GM19043 (cell line): ENCODE results near the gene CCDC167.
"Not testable (repeated sequence)": the region's sequence is repeated elsewhere in the genome, so short reads cannot be mapped to it uniquely, and the experiment has no call there.

Experiments used
- ATAC-seq: cut with Tn5 transposase; IDR thresholded peaks from one replicate; pipeline ENCODE4 v1.9.1; 2021; ENCODE audit warnings: low read depth; ENCODE audit not compliant: unreplicated experiment

Gene CCDC167

GRCh38 chr6:37512400-37513011 lies 12.8 kb upstream of the CCDC167 start:
- ATAC-seq, result no peak

DNA sequence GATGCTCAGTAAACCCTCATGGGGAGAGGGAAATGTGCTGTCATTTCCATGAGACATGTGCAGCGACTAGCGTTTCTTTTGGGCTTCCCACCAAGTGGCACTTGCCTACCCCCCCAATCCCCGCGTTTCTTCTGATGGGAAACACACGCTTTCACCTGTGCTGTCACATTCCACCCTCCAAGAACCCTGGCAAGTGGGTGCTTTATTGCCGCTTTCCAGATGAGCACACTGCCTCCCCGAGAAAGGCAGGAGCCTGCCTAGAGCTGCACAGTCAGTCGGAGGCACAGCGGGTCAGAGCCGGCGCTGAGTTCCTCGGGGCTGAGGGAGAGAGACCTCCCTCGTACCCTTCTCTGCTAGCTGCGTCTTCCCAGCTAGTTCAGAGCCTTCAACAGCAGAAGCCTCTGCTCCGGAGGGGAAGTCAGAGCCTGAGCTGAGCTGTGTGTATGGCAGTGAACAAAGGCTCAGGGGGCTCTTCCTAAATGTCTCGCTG lies 12.3 kb upstream of the CCDC167 start:
- ATAC-seq, result no peak

DNA sequence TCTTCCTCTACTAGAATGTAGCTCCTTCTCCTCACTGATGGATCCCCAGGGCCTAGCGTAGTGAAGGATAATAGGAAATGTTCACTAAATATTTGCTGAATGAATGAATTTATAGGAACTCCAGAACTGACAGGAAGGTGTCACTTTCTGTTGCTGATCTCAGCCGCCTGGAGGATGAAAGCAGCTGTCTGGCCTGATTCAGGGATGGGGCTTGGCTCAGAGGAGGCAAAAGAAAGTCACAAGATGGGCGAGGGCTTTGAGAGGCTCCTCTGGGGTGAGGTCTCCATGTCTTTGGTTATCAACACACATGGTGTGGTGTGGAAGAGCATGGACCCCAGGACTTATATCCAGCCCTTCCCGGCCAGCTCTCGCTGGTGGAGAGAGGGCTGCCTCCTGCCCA lies 11.5 kb upstream of the CCDC167 start:
- no peak for ATAC-seq

DNA sequence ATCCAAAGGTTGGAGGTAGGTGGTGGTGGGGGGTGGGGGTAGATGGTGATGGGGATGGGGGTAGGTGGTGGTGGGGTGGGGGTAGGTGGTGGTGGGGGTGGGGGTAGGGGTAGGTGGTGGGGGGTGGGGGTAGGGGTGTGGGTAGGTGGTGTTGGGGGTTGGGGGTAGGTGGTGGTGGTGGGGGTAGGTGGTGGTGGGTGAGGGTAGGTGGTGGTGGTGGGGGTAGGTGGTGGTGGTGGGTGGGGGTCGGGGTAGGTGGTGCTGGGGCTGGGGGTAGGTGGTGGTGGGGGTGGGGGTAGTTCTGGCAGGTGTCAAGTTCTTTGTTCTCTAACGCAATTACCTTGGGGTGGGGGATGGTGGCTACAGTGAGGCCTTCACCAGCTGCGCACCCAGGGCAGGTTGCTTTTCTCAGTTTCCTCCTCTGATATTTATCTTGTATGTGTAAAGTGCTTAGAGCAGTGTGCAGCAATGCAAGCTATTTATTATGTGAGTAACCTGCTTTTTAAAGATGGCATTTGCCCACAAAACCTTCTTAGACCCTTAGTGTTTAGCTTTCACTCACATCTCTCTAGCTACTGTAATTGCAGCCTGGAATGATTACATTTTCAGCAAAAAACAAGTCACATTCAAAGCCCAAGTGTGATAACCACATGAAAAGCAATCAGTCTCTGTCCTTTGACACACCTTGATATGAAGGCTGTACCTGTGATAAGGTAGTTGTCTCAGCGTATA lies 8.2 kb upstream of the CCDC167 start:
- no peak for ATAC-seq

DNA sequence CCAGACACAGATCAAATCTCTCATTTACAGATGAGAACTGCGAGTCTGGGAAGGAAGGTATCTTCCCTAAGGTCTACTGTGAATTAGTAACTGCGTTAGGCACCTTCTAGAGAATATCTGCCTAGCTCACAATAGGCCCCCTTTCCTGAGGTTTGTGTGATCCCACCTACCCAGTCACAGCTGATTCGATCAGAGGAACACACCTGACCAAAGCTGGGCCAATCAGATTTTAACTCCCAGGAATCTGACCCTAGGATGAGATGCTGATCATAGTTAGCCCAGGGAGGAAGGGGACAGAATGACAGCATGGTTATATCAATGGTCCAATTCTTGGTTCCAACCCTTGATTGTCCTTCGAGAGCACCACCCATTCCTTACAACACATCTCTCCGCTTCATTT lies 7.4 kb upstream of the CCDC167 start:
- no peak for ATAC-seq

DNA sequence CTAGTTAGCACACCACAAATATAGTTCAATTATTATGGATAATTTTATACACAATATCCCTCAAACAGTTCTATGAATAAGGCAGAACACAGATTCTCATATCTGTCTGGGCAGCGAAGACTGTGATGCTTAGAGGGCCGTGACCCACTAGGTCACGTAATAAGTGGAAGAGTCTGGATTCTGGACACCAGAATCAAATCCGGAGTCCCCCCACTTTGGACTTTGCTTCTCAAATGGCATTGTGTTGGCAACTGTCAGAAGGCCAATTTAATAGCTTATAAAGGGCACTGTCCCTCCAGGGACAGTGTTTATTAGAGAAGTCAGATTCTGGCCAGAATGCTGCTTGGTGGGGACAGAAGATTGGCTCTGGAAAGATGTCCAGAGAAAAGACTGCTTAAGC lies 6.8 kb upstream of the CCDC167 start:
- no peak for ATAC-seq

DNA sequence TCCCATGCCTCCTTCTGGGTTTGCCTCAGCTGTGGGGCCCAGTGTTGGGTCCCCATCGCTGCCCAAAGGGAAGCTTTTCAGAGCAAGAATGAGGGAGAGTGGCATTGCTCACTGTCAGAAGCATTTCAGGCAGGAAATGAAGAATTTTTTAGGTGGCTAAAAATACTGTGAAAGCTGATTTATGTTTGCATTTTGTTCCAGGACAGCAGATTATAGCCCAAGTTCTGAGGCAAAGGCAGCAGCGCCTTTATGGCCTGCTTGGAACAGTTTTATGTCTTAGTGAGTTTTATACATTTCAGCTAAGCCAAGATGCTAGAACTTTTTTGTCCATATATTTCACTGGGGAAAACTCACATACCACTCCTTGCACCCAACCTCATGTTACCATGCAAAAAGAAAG lies 4.3 kb upstream of the CCDC167 start:
- no peak for ATAC-seq

GRCh38 chr6:37503309-37503965 lies 3.7 kb upstream of the CCDC167 start:
- no peak for ATAC-seq

DNA sequence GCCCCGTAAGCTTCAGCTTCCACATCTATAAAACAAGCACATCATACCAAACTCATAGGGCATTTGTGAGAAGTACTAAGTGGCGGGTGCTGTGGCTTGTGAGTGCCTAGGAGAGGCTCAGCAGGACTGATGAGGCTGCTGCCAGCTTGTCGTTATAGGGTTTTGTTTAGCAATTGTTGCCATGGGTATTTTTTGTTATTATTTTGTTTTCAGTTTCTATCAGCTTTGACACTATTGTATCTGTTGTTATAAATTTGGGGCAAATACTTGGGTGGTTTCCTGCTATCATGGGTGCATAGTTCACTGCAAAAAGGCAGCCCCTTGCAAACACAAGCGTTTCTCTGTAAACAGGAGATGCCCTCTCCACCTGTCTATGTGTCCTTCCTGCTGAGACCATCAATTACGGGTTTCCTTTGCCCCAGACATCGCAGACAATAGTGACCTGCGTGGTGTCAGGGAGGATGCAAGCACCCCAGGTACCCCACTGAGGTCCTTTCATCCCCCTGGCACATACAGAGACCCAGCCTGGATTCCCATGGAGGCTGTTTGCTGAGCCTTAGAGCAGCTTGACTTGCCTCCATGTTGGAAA lies 3.1 kb upstream of the CCDC167 start:
- no peak for ATAC-seq

DNA sequence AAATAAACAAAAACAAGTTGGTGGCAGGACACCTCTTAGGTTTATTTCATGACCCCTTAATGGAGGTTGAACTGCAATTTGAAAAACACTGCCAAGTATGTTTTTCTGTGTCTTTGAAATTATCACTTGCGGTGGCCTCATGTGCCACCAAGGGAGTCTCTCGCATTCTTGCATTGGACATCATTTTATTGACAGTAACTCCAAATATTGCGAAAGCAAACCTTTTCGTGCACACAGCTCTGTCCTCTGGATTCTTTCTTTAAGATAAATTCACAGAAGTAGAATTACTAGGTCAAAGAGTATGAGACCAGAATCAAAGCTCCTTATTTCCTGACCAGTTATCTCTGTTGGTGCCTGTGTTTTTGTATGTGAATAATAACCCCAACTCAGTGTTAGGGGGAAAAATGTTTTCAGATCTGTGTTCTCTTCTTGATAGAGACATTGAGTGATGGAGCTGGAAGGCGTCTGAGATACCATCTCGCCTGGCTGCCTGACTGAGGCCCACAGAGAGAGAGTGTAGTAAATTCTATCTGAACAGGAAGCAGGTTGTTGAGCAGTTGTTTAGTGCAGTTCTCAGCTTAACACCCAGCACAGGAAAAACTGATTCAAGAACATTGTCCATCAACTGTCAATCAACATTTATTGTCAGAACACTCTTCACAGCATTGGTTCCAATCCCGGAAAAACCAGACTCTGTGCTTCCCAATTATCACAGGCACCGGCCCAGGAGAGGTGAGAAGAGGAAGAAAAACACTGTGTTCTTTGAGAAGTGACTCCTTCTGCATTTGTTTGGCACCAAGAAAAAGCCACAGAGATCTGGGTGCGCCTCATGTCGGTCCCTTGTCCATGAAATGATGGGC lies 2.2 kb upstream of the CCDC167 start:
- ATAC-seq, result no peak

GRCh38 chr6:37500904-37501303 lies 1.2 kb upstream of the CCDC167 start:
- ATAC-seq, result not testable (repeated sequence)

DNA sequence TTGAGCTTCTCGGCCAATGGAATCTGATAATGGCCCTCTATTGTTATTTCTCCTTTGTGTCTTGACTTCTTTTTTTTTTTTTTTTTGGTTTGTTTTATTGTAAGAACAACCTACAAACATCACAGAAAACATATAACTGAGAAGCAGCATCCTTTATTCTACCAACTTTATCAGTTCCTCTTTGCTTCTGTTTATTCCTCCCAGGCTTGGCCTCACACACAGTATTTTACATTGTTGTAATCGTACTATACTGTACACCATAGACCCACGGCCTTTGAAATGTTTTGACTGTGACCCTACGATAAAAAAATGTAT lies 558 bp upstream of the CCDC167 start:
- no peak for ATAC-seq

DNA sequence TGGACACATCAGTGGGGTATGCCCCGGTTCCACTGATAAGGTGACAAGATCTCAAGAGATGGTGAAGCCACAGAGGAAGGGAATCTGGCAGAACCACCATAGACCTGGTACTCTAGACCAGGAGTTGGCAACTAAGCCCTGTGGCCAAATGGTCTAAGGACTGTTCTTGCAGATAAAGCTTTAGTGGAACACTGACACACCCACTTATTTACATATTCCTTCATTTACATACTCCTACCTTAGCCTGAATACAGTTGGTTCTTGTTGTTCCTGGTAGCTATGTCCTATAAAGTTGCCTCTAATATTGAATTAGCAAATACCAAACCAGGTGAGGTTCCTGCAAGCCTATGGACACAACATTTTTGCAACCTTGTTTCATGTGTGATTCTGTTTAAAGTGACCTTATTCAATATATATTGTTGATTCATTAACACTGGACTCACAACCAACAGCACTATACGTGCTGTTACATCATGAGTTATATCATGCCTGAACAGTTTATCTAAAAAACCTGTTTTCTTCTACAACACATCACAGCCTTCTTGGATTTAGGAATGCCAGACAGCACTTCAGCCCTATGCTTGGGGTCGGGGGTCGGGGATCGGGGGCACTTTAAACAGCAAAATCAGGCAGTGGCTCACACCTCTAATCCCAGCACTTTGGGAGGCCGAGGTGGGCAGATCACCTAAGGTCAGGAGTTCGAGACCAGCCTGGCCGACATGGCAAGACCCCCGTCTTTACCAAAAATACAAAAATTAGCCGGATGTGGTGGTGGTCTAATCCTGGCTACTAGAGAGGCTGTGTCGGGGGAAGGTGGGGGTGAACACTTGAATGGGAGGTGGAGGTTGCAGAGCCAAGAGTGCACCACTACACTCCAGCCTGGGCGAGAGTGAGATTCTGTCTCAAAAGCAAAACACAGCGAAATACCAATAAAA lies 2.5 kb downstream of the CCDC167 start:
- no peak for ATAC-seq

DNA sequence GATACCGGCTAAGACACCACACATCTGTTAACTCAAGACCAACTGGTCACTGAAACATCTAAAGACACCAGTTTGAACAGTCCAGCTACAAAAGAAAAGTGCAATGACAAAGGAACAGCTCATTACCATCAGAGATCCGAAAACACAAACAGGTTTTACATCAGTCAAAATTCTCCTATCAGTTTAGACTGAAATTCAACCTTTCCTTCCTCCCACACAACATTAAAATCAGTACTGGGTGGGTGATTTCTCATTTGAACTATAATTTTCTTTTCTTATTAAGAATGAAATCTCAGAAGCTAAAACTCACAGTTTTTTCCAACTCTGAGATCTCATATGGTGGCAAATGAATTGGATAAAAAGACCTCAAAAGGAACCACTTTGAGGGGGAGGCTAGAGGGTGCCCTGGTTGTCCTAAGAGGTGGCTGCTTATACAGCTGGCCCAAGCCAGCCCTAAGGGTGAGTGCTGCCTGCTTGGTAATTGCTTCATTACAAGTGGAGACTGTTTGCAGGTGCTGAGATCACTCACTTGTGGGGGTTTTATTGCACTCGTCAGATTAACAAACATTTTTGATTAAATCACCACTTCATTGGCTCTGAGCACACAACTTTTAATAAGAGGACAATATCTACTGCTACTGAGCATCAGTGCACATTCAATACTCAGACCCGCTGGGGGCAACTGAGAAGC lies 4.3 kb downstream of the CCDC167 start:
- no peak for ATAC-seq

DNA sequence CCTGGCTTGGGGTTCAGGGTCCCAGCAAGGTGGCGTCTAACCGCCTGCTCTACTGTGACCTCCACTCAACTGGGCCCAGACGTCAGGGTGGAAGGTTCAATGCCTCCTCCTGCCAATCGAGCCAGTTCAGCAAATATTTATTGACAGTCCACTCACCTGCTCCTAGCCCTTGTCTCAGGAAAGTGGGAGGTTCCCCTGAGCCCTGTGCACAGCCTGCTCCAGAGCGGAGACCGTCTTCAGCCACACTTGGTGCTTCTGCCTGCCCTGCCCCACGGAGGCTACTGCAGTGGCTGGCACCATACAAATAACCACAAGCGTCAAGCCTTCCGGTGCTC lies 6.1 kb downstream of the CCDC167 start:
- no peak for ATAC-seq

DNA sequence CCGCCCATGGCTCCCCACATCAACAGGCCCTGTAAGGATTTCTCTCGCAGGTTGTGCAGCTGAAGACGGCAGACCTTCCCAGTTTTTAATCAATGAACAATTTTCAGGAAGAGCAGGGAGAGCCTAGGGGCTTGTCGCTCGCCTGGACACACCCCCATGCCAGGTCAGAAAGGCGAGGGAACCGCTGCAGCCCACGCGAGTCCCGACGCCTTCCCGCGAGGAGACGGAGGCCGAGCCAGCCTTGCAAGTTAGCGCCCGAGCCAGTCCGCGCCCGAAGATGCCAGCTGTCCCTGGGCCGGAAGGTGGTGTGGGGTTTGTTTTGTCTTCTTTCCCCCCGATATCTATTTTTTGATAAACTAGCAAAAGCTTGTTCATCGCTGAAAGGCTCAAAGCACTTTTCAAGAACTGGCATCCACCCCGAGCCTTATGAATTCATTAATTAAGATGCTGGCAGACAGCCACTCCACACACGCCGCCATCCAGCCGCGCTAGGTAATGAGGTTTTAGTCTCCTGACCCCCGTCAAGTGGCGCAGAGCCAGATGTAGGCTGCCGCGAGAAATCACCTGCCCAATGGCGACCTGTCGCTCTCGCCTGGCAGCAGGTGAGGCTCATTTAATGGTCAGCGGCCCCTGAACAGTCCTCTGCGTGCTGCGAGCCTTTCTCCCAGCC lies 6.6 kb downstream of the CCDC167 start:
- no peak for ATAC-seq

- no peak for ATAC-seq
These were observed 7.3 kb downstream of the CCDC167 start for GRCh38 chr6:37492236-37492972.

- no peak for ATAC-seq
These were observed 7.9 kb downstream of the CCDC167 start for GRCh38 chr6:37491830-37492208.
